GM18499 (cell line): ENCODE data around the gene MLLT1.

ENCODE experiments used
- ATAC-seq: cut with Tn5 transposase; IDR thresholded peaks from one replicate; pipeline ENCODE4 v1.9.1; 2021; ENCODE audit warnings: moderate number of reproducible peaks; ENCODE audit not compliant: insufficient read depth, unreplicated experiment

Gene MLLT1

DNA sequence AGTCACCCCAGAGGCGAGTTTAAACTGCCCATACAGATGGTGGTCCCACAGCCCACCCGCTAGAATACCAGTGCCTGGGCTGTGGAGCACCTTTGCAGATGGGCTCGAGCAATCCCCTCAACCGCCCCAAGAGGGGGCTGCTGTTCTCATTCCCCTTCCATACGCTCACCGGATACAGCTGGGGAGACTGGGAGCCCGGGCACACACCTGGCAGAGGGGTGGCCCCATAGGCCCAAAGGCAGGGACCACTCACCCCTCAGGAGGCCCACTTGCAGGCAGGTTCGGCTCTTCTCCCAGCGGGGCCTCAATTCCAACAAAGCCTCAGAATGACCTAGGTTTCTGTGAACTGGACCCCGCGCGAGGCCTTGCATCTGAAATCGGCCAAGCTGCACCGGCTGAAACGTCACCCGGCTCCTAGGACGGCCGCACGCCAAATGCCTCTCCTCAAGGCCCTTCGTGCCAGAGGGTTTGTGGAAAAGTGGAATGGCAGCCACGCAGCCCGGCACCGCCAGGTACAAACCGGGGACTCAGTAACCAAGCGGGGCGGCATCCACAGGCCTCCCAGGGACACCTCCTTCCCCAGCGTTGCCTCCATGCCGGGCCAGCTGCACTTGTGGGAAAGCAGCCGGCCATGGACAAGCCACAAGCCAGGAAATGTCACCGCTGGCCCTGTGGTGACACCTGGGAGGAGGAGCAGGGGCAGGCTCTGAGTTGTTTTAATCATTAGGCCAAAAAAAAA, 18.7 kb downstream of the MLLT1 start:
- ATAC-seq, result no peak

DNA sequence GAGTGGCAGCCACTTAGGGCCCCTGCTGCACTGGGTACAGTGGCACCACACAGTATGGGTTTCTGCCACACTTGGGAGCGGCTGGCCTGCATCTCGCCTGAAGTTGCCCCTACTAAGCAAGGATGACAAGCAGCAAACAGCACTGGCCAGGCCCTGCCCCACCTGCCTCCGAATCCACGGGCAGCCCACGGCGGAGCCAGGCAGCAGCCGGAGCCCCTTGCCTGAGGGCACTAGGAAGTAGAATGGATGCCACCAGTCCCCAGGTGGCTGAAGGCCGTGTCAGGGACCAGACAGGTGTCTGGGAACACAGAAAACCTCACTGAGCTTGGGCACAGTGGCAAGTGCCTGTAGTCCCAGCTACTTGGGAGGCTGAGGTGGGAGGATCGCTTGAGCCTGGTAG, 19.4 kb downstream of the MLLT1 start:
- no peak for ATAC-seq

DNA sequence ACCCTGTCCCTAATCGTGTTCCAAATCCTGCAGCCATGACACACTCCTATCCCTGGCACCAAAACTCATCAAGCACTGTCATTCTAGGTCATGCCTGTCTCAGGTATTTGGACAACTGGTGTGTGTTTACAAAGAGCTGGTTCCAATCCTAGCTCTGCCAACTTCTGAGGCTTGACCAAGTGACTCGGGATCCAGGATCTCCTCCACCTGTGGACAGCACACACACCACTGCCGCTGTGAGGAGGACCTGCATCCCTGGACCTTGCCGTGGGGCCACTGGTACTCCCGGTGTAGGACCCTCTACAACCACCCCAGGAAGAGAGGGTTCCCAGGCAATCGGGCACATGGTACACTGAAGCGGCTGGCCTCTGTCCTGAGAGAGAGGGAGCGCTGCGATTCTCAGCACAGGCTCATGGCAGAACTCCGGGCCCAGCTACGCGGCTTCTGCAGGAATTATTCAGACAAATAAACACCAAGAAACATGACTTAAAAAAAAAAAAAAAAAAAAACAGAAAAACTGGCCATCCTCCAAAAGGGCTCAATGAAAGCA, 20.4 kb downstream of the MLLT1 start:
- no peak for ATAC-seq

DNA sequence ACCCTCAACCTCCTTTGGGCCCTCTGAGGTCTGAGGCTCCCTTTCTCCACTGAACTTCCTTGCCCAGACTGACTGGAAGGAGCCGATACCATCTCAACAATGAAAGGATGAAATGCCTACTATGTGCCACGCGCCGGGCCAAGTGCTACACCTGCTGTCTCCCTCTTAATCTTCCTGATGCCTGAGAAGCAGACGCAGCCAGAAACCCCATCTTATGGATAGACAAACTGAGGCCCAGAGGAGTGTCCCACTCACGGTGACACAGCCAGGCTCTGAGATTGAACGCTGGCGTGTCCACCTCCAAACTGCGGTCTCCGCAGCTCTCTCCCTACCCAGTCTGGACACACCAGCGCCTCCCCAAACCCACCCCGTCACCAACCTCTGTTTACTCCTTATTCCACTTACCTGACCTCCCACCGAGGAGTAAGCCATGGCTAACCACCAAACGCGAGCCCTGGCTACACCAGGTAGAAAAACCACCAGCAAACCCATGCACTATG, 20.9 kb downstream of the MLLT1 start:
- no peak for ATAC-seq

DNA sequence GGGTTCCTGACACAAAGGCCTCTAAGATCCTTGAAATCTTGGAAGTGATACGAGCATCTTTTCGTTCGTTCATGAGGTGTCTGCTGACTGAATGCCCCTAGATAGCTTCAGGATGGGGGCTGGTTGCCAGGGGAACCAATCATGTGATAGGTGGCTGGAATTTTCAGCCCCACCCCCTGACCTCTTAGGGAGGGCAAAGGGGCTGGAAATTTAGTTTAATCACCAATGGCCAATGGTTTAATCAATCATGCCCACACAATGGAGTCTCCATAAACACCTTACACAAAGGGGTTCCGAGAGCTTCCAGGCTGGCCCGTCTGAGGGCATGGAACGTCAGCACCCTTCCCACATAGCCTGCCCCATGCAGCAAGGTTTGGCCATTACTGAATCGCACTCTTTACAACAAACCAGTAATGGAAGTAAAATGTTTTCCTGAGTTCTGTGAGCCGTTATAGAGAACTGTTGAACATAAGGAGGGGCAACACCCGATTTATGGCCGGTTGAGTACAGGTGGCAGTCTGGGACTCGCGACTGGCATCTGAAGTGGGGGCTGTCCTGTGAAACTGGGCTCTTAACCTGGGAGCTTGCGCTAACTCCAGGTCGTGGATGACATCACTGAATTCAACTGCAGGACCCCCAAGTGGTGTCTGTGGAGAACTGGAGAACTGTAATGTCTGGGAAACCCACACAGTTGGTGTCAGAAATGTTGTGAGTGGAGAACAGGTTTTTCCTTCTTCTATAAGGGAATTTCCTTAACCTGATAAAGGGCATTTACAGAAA, 25.6 kb downstream of the MLLT1 start:
- ATAC-seq, result no peak

DNA sequence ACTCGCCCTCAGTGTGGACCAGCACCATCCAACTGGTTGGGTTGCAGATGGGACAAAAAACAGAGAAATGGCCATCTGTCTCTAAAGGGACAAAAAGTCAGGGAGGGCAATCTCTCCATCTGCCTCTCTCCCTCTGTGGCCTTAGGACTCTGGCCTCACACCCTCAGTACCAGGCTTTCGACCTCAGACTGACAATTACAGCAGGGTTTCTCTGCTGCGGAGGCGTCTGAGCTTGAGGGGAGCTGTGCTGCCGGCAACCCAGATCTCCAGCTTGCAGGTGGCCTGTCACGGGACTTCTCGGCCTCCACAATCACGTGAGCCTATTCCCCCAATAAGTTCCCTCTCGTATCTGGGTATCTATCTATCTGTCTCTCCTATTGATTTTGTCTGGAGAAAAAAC, 27.7 kb downstream of the MLLT1 start:
- no peak for ATAC-seq

DNA sequence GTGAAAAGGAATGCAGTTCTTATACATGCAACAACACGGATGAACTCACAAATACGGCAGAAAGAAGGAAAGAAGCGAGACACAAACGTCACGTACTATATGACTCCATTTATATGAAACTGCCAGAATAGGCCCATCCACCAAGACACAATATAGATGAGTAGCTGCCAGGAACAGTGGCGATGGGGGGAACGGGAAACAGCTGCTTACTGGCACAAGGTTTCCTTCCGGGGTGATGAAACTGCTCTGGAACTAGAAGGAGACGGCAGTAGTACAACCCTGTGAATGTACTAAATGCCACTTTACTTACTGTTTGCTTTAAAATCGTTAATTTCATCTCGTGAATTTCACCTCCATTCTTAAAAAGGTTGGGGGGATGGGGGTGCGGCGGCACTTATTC, 28.9 kb downstream of the MLLT1 start:
- ATAC-seq, result no peak

DNA sequence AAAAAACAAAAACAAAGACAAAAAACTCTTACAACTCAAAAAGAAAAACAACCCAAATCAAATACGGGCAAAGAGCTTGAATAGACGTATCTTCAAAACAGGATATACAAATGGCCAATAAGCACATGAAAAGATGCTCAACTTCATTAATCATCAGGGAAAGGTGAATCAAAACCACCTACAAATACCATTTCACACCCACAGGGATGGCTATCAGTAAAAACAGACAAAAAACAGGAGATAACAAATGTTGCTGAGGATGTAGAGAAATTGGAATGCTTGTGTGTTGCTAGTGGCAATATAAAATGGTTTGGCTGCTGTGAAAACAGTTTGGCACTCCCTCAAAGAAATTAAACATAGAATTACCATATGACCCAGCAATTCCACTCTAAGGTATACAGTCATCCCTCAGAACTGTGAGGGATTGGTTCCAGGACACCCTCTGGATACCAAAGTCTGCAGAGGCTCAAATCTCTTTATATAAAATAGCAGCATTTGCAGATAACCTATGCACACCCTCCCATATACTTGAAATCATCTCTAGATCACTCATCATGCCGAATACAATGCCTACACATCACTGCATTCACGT, 29.7 kb downstream of the MLLT1 start:
- ATAC-seq, result no peak

DNA sequence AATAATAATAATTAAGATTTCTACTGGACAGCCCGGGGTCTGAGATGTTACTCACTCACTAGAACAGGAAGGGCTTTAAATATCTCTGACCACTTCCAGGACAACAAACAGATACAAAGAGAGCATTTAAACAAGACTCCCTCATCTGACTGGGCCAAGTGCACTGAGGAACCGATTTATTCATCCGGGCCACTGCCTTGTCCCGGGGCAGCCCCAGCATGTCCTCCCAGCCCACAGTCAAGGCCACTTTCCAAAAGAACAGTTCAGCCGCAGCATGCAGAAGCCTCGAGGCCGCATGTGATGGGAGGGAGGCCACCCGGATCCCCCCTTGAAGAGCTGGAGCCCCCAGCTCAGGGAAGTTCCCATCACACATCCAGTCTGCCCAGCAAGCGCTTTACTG, 30.5 kb downstream of the MLLT1 start:
- ATAC-seq, result no peak

DNA sequence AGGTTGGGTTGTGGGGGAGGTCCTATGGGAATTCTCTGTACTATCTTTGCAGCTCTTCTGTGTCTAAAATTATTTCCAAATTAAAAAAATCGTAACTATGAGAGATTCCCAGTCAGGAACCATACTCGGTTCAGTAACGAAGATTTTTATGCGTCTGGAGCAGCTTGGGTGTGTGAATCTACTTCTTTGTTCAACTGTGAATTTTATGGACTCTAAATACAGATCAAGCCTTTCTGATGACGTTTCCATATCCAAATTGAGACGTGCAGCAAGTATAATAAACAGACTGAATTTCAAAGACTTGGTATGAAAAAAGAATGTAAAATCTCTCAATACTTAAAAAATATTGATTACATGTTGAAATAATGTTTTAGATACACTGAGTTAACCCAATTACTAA, 30.9 kb downstream of the MLLT1 start:
- ATAC-seq, result no peak

DNA sequence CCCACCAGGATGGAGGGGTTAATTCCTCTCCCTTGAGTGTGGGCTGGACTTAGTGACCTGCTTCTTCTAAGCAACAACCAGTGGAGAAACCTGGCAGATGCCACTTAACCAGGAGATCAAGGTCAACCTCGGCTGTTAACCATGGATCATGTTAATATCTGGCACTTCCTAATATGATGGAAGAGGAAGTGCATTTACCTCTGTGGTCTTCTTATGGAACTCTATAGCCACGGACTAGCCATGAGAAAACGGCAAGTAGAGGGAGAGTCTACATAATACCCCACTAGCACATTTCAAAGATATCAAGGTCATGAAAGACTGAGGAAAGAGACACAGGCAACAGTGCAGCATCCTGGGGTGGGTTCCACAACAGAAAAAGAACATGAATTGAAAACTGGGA, 31.4 kb downstream of the MLLT1 start:
- ATAC-seq, result no peak

DNA sequence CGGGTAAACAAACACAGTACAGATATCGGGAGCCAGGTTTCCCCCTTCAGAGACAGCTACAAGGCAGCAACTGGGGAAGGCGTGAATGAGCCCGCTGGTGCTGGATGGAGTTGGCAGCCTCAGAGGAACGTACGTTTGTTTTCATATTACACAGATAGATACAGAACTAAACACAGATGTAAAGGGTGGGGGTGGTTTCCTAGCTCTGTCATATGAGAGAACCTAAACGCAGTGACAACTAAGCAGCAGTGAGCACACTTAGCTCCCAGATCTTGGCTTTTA, 32.8 kb downstream of the MLLT1 start:
- ATAC-seq, result no peak

DNA sequence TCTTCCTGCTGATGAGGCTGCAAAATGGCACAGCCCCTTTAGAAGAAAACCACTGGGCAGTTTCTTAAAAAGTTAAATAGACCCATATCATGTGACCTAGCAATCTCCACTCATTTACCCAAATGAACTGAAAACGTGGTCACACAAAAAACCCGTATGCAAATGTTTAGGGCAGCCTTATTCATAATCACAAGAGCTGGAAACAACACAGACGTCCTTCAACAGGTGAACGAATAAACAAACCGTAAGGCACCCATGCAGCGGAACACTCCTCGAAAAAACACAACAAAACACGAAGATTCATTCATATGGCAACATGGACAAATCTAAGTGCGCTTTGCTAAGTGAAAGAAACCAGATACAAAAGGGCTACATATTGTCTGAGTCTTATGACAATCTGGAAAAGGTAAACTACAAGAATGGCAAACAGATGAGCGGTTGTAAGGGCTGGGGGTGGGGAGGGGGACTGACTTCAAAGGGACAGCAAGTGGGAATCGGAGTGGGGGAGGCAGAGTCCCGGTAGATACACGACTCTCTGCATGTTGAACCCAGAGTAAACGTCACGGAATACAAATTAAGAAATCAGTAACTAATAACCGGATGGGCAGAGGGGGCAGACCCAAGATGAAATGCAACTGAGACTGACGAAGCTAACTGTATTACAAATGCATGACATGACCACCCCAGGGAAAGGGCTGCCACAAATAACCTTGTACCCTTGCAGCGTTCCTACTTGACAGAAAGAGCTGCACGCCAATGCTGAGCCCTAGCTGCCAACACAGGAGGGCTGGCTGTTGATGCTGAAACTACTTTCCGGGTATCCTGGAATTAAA, 33.4 kb downstream of the MLLT1 start:
- ATAC-seq, result no peak

DNA sequence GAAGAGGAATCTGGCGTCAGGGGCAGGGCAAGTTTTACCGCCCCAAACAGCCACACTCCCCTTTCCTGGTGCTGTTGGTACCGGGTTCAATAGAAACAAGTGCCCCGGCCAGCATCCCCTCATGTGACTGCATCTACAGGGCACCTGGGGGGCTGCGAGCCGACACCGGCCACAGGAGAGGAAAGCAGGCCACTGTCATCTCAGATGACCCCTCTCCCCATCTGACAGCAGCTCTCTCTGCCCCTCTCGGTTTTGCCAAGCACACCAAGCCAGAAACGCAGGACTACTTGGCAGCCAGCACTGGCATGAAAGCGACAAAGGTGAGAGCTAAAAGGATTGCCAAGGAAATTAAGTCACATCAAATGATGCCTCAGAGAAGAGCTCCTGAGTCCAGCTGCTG, 37.1 kb downstream of the MLLT1 start:
- ATAC-seq, result no peak

DNA sequence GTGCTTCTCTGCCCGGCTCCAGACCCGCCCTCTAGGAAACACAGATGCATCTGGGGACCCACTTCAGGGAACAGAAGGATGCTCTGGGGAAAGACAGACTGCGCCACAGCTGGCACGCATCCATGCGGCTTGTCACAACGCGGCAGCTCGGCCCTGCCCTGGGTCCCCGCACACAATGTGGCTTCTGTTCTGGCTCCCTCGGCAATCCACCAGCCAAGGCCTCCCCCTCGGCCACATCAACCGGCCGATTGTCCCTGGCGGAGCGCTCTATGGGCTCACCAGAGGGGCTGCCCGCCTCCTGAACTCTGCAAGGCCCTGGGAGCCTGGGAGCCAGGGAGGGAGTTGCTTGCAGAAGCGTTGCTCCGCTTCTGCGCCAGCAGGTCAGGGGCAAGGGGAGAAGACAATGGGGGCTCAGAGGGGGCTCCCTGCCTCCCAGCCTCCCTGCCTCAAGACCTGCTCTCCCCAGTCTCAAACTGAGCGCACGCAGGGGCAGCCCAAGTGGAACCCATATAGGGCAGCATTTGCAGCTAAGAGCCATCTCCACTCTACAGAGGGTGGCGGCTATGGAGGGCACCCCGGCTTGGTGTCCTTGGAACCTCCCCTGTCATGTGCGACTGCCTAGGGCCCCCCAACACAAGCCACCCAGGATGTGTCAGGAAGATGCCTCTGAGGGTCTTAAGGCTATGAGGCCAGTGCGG, 37.9 kb downstream of the MLLT1 start:
- no peak for ATAC-seq

DNA sequence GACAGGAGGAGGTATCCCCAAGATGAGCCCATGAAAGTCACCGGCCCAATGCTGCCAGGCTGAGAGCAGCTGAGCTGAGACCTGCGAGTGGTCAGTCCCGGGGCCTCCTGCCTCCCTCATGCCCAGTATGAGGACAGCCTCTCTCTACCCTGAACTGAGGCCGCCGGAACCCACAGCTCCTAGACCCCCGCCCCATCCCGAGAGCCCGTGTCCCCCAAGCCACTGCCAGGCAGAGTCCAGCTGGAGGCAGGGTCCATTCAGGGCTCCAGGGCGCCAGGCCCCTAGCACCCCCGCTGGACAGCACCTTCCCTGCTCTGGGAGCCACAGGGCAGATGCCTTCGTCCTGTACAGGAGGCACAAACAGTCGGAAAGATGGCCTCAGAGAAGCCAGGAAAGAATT, 38.7 kb downstream of the MLLT1 start:
- ATAC-seq, result no peak

DNA sequence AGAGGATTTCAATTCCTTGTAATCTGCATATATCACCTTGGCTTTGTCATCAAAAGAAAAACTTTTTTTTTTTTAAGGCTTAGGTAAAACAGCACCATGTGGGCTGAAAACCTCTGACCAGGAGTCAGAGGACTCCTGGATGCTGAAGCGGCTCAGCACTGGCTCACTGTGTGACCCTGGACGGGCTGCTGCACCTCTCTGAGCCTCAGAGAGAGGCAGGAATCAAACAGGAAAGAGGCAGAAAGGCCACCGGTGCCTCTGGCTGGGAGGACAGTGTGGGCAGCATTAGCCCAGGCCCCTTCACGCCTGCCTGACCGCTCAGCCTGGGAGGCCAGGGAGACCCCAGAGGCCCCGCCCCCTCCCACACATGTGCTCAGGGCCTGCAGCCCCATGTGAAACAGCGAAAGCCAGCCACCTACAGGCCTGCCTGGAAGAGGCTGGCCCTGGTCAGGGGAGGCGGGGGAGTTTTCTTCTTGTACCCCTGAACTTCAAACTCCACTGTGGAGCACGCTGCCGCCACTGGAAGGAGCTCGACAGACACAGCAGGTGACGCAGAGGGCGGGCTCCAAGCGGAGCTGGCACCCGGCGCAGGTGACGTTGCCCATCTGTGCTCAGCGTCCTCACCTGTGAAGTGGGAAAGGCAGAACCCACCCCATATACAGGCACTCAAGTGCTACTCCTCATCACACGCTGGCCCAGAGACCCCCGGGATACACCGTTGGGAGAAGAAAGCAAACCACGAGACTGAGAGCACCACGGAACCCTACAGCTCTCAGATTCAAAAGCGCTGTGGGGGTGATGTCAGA, 39.7 kb downstream of the MLLT1 start:
- ATAC-seq, result no peak

DNA sequence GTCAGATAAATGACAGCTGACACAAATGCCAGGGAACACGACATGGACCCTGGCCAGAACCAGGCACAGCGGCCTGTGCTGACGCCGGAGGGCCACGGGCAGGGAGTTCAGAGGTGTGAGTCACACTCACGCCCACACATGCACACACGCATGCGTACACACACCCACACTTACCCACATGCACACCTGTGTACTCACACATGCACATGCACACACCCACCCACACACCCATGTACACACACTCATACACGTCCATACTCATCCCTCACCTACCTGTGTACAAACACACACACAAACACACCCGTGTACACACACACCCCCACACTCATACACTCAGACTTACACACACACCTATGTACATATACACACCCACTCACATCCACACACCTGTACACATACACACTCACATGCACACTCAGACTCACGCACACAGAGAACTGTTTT, 40.4 kb downstream of the MLLT1 start:
- ATAC-seq, result no peak

DNA sequence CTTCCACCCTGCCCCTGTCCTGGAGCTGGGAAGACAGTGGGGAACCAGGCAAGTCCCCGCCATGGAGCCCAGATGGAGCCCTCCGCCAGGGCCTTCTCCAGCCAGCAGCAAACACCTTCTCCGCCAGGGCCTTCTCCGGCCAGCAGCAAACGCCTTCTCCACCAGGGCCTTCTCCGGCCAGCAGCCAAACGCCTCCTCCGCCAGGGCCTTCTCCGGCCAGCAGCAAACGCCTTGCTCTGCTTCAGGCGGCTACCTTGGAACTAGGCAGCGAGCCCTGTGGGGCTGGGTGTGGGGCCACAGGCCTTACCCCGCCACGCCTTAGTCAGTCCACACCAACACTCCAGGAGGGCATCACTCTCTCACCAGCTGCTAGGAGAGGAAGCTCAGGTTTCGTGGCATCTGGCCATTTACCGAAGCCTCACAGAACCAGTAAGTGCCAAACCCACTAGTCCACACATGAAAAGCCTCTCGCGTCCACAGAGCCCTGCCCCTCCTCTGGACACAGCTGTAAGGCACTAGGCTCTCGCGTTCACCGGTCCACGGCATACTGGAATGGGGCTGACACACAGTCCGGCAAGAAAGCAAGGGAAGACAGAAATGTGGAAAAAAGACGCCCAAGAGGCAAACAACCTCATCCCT, 41.0 kb downstream of the MLLT1 start:
- ATAC-seq, result no peak
